Measurements from ENCODE around the gene SLC35F1.

- TF ChIP-seq CTCF (IDR thresholded peaks at IDR 0.05), result no peak
- no peak for TF ChIP-seq POLR2A (IDR thresholded peaks at IDR 0.05)
Observed at GRCh38 chr6:118253741-118254140, 346.7 kb downstream of the SLC35F1 start.
